ENCODE results near the gene HNRNPDL. TPM values are rescaled to one million over a fixed set of nuclear protein-coding genes. Genes with fewer than 3 reads are reported as not detected.
"Not testable (repeated sequence)": the region's sequence is repeated elsewhere in the genome, so short reads cannot be mapped to it uniquely, and the experiment has no call there.

HNRNPDL gene
- total RNA-seq, result 111 TPM

GRCh38 chr4:82430193-82430963 lies at the start of gene HNRNPDL, which contains the start of gene ENOPH1:
Gene HNRNPDL, minus strand, starts transcription at chr4:82430462. Its CDS starts 772 bp downstream, at chr4:82429690.
Gene ENOPH1, plus strand, starts transcription at chr4:82430590. Its CDS starts 240 bp downstream, at chr4:82430830.
- ATAC-seq, result peak; percentile 87

- no peak for ATAC-seq
Measured at GRCh38 chr4:82479562-82479961, 49.3 kb upstream of the HNRNPDL start.

- ATAC-seq, result not testable (repeated sequence)
Measured at GRCh38 chr4:82477469-82477868, 47.2 kb upstream of the HNRNPDL start.

GRCh38 chr4:82475931-82476330 lies 45.7 kb upstream of the HNRNPDL start:
- not testable (repeated sequence) for ATAC-seq

- ATAC-seq, result no peak
Measured at GRCh38 chr4:82473621-82474164, 43.4 kb upstream of the HNRNPDL start.

GRCh38 chr4:82473080-82473479 lies 42.8 kb upstream of the HNRNPDL start:
- ATAC-seq, result not testable (repeated sequence)

- ATAC-seq, result peak; percentile 62
Measured at GRCh38 chr4:82469791-82470345, 39.6 kb upstream of the HNRNPDL start.

- no peak for ATAC-seq
Measured at GRCh38 chr4:82467471-82467870, 37.2 kb upstream of the HNRNPDL start.

- no peak for ATAC-seq
Measured at GRCh38 chr4:82463221-82463620, 33.0 kb upstream of the HNRNPDL start.

GRCh38 chr4:82462415-82462831 lies 32.2 kb upstream of the HNRNPDL start:
- ATAC-seq, result peak; percentile 85

- ATAC-seq, result no peak
Measured at GRCh38 chr4:82461710-82462109, 31.4 kb upstream of the HNRNPDL start.

- ATAC-seq, result no peak
Measured at GRCh38 chr4:82458729-82459128, 28.5 kb upstream of the HNRNPDL start.

GRCh38 chr4:82457266-82457665 lies 27.0 kb upstream of the HNRNPDL start:
- no peak for ATAC-seq

- no peak for ATAC-seq
Measured at GRCh38 chr4:82452026-82452425, 21.8 kb upstream of the HNRNPDL start.

GRCh38 chr4:82450966-82451755 lies 20.9 kb upstream of the HNRNPDL start:
- peak; percentile 42 for ATAC-seq

GRCh38 chr4:82447886-82448285 lies 17.6 kb upstream of the HNRNPDL start:
- ATAC-seq, result no peak

- no peak for ATAC-seq
Measured at GRCh38 chr4:82439088-82439487, 8.8 kb upstream of the HNRNPDL start.

- peak; percentile 97 for ATAC-seq
Measured at GRCh38 chr4:82437285-82438005, 7.2 kb upstream of the HNRNPDL start.

- no peak for ATAC-seq
Measured at GRCh38 chr4:82436780-82437179, 6.5 kb upstream of the HNRNPDL start.

- no peak for ATAC-seq
Measured at GRCh38 chr4:82436130-82436529, 5.9 kb upstream of the HNRNPDL start.

GRCh38 chr4:82434949-82435348 lies 4.7 kb upstream of the HNRNPDL start:
- no peak for ATAC-seq

- ATAC-seq, result no peak
Measured at GRCh38 chr4:82433791-82434190, 3.5 kb upstream of the HNRNPDL start.
